ENCODE results near the gene SEMA6B.
"Not testable (repeated sequence)": the region's sequence is repeated elsewhere in the genome, so short reads cannot be mapped to it uniquely, and the experiment has no call there.

SEMA6B gene

GRCh38 chr19:4570402-4570801 is 10.9 kb upstream of the SEMA6B start:
- DNase-seq, result no peak

GRCh38 chr19:4568886-4569285 is 9.4 kb upstream of the SEMA6B start:
- no peak for DNase-seq

- DNase-seq, result no peak
Observed at GRCh38 chr19:4567584-4568071, 8.1 kb upstream of the SEMA6B start.

- no peak for DNase-seq
Observed at GRCh38 chr19:4566402-4567051, 7.0 kb upstream of the SEMA6B start.

- not testable (repeated sequence) for DNase-seq
Observed at GRCh38 chr19:4563562-4563961, 4.1 kb upstream of the SEMA6B start.

GRCh38 chr19:4562085-4562484 is 2.6 kb upstream of the SEMA6B start:
- DNase-seq, result not testable (repeated sequence)

GRCh38 chr19:4557971-4558941 is 1.2 kb downstream of the SEMA6B start:
- DNase-seq, result no peak

- no peak for DNase-seq
Observed at GRCh38 chr19:4557144-4557970, 2.1 kb downstream of the SEMA6B start.

- no peak for DNase-seq
Observed at GRCh38 chr19:4556597-4557127, 2.8 kb downstream of the SEMA6B start.

GRCh38 chr19:4555657-4556561 is 3.6 kb downstream of the SEMA6B start:
- no peak for DNase-seq

GRCh38 chr19:4554717-4555116 is 4.8 kb downstream of the SEMA6B start:
- DNase-seq, result no peak

- no peak for DNase-seq
Observed at GRCh38 chr19:4553775-4554174, 5.7 kb downstream of the SEMA6B start.

- DNase-seq, result no peak
Observed at GRCh38 chr19:4553092-4553695, 6.3 kb downstream of the SEMA6B start.

GRCh38 chr19:4552525-4552819 is 7.0 kb downstream of the SEMA6B start:
- DNase-seq, result no peak

GRCh38 chr19:4550479-4551050 is 8.9 kb downstream of the SEMA6B start:
- no peak for DNase-seq

- no peak for DNase-seq
Observed at GRCh38 chr19:4550018-4550417, 9.5 kb downstream of the SEMA6B start.

- no peak for DNase-seq
Observed at GRCh38 chr19:4548238-4548584, 11.3 kb downstream of the SEMA6B start.

- DNase-seq, result no peak
Observed at GRCh38 chr19:4547303-4548237, 11.9 kb downstream of the SEMA6B start.

- DNase-seq, result no peak
Observed at GRCh38 chr19:4543842-4544647, 15.4 kb downstream of the SEMA6B start.

All from left hindlimb (tissue), 1 donor.